DMS53 (cell line): ENCODE measurements around the gene ESF1.
"Not testable (repeated sequence)": the region's sequence is repeated elsewhere in the genome, so short reads cannot be mapped to it uniquely, and the experiment has no call there.

Experiments used
- DNase-seq: peaks from one replicate; lab custom pipeline; 2025; lab: John Stamatoyannopoulos, UW

Gene ESF1

DNA sequence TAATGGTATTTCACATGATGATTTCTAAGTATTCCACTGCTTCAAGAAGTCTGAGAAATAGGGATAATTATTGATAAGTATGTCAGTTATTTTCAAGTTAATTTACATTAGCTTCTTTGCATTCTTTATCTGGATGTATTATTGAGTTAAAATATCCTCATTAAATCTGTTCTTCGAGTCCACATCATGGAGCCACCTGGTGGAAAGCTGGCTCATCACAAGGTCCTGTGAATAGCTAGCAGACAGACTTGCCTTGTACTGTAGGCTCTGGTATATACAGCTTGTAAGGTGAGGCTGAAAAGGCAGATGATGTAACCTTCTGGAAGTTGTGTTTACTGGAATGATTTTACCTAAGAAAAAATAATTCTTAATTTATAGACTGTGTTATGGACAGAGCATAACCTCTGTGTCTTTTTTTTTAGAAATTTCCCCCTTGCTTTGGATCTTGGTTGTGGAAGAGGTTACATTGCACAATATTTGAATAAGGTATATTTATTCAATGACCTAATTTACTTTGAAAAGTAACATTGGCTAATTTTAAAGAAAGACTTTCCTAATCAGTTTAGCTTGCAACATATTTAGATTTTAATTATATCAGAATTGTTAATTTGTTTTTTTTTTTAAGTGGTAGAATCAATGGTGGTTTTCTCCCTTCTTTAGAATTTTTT is 3.6 kb upstream of the ESF1 start:
- DNase-seq, result peak; percentile 80

DNA sequence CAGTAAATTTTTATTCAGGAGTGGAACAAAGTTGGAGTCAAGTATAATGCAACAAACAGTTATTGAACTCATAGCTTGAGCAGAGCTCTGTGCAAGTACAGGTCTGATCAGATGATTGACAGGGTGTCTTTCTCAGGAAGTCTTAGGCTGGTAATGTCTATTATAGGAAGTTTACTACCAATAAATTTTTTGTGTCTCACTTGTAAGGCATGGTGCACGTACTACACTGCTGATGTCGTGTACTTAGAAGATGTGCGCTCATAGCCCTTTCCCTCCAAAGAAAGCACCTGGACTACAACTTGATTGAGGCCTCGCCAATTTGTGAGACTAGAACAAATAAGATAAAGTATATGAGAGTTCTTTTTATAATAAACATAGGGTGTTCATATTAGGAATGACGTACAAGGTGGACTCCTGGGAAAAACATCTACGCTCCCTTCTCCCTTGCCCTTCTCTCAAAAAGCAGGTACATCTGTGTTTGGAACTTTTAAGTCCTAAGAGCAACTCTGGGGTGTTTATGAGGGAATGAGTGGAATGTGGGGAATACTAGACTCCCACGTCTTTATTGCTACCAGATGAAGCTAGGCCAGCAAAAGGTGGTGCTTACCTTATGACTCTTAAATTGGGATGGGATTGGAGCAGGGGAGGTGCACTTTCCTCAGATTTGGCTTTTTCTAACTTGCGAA is 1.6 kb upstream of the ESF1 start:
- DNase-seq, result no peak

DNA sequence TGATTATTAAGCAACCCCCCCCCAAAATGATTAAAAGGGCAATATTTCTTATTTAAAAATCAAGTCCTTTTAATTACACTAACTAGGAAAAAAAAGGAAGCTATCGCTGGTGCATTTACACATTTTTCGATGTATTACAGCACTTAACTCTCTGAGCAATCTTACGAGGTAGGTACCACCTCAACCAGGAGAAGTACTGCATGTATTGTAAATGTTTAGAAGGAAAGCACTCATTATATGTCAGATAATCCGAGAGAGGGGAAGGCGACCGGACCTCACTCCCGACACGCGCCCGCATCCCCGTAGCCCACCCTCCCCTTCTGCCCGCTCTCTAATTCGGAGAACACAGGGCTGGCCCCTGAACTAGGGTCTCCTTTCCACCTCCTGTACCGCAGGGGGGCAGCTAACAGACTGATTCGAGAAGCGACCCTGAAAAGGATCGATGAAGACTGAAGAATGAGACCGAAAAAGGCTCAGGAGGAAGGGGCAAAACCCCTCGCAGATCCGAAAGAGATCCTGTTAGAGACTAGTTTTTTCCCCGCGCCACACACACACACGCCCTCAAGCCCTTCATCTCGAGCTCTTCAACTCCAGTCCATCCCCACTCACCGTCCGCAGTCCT is 337 bp downstream of the ESF1 start:
- DNase-seq, result no peak

DNA sequence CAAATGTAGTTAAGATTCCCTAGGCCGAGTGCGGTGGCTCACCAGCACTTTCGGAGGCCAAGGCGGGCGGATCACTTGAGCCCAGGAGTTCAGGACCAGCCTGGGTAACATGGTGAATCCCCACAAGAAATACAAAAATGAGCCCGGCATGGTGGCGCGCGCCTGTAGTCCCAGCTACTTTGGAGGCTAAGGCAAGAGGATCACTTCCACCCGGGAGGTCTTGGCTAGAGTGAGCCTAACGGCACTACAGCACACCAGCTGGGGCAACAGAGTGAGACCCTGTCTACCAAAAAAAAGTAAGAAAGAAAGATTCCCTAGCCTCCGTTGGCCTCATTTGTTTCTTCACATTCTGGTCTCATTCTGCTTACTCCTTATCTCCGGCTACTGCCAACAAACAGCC is 1.2 kb downstream of the ESF1 start:
- DNase-seq, result no peak

DNA sequence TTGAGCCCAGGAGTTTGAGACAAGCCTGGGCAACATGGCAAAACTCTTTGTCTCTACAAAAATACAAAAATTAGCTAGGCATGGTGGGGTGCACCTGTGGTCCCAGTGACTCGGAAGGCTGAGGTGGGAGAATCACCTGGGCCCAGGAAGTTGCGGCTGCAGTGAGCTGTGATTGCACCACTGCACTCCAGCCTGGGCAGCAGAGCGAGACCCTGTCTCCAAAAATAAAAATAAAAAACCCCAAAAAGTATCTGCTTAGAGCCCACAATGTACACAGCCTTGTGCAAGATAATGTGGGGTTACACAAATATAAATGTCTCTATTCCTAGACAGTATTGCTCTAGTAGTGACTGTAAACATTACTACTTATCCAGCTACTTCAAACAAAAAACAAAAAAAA is 5.9 kb downstream of the ESF1 start:
- DNase-seq, result no peak

DNA sequence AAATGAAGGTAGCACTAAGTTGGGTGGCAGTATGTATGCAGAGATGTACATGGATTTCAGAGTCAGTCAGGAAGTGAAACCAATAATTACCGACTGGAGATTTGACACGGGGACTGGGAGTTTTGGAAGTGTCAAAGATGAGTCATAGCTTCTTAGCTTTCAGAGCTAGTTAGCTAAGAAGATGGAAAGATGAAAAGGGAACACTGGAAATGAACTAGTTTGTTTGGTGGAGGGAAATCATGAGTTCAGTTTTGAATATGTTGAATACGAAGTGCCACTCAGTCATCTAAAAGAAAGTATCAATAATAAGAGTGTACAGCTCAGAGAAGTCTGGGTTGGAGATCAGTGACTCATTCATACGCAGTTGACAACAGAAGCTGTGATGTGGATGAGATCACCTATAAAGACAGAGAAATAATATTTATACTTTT is 7.5 kb downstream of the ESF1 start:
- DNase-seq, result peak; percentile 25

DNA sequence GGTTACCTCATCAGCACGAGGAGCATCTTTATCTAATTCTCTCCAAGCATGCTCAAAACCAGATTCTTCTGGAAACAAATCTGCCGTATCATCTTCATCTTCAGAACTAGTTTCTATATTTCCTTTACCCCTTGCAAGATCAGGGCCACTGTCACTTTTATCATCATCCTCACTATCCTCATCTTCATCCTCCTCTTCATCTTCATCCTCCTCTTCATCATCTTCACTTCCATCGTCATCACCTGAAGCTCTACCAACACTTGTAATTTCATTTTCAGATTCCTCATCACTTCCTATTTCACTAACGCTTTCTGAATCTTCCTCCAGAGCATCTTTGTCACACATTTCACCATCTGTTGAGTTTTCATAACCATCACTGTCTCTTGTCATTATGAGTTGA is 8.9 kb downstream of the ESF1 start:
- no peak for DNase-seq

DNA sequence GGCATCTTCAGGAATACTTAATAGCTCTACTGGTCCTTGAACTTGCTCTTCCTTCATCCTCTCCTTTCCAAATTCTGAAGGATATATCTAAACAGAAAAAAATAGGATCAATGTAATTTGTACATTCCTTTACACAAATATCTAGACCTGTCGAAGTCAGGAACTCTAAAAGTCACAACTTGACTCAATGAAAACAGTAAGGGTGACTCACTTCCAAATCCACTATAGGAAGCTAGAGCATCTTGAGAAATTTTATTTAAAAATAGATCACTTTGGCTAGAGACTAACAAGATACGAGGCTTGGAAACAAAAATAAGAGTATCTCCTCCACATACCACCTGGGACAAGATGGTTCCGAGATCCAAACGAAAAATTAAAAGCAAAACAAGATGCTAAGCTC is 12.2 kb downstream of the ESF1 start:
- DNase-seq, result no peak

DNA sequence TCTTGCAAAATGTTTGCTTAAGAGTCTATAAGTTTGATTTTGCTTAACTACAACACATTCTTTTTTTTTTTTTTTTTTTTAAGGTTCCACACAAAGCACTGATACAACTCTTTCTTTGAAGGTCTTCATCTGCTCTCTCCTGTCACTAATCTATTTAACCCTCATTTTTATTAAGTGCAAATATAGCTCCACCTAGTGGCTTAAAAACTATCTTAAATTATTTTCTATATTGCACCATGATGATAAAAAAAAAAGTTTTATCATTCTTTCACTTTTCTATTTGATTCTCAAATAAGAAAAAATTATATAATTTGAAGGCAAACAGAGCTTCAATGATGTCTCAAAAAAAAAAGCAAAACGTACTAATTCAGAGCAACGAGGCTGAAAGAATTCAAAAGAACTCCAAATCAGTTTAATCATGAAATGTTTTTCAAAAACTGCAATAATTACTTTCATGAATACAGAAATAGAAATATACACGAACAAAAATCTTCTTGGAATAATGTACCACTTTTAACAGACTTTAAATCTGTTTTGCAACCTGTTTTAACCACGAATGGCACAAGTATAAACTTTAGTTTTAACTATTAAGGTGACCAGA is 12.8 kb downstream of the ESF1 start:
- DNase-seq, result peak; percentile 67

DNA sequence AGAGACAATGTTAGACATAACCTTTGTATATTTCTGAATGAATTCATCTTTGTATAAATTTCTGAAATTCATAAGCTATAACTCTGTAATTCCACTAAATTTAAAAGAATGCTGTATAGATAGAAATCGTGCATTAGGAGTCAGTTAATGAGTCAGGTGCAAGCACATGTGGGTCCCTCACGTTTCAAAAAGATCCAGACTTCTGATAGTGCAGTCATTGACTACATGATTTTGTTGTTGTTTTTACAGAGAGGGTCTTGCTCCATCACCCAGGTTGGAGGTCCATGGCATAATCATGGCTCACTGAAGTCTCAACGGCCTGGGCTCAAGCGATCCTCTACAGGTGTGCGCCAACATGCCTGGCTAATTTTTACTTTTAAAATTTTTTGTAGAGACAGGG is 14.6 kb downstream of the ESF1 start:
- DNase-seq, result no peak

DNA sequence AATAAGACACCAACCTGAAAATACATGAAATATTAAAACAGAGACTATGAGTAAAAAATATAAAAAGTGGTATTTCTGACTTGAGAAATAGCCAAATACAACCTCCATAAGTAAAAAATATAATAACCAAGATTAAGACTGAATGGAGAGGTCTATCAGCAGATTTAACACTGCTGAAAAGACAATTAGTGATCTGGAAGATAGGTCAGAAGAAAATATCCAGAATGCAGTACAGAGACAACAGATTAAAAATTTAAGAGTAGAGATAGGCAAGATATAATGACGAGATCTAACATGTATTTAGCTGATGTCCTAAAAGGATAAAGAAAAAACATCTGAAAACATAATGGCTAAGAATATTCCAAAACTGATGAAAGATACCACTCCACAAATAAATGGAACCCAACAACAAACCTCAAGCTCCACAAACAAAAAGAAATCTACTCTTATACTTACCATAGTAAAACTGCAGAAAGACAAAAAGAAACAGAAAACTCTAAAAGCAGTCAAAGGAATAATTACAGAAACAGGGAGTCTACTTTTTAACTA is 18.8 kb downstream of the ESF1 start:
- DNase-seq, result no peak

DNA sequence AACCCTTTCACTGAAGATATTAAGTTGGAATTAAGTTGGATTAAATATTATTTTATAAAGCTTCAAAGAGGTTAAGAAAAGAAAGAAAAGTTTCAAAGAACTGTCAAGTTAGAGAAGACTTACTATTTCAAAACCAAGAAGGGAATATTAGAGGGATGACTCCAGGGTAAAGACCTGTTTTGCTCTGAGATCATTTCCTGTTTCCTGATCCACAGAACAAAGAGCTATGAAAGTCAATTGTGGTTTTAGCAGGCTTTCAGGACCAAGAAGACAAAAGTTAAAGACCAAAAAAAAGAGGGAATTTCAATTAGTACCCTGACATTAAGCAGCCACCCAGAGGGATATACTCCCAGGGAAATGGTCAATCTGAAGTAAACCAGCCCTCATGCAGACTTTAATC is 19.4 kb downstream of the ESF1 start:
- DNase-seq, result no peak

DNA sequence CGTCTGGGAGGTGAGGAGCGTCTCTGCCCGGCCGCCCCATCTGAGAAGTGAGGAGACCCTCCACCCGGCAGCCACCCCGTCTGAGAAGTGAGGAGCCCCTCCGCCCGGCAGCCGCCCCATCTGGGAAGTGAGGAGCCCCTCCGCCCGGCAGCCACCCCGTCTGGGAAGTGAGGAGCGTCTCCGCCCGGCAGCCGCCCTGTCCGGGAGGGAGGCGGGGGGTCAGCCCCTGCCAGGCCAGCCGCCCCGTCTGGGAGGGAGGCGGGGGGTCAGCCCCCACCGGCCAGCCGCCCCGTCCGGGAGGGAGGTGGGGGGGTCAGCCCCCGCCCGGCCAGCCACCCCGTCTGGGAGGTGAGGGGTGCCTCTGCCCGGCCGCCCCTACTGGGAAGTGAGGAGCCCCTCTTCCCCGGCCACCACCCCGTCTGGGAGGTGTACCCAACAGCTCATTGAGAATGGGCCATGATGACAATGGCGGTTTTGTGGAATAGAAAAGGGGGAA is 24.2 kb downstream of the ESF1 start:
- not testable (repeated sequence) for DNase-seq

DNA sequence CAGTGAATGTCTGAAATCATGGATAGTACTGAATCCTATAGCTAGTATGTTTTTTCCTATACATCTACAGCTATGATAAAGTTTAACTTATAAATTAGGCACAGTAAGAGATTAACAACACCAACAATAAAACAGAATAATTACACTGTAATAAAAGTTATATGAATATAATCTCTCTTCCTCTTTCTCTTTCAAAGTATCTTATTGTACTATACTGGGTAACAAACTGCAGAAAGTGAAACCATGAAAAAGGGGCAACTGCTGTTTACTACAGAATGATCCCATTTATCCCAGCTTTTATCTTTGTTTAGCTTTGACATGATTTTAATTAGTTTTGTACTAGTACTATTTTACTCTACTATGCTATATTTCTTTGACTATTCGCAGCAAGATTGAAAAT is 25.8 kb downstream of the ESF1 start:
- no peak for DNase-seq

DNA sequence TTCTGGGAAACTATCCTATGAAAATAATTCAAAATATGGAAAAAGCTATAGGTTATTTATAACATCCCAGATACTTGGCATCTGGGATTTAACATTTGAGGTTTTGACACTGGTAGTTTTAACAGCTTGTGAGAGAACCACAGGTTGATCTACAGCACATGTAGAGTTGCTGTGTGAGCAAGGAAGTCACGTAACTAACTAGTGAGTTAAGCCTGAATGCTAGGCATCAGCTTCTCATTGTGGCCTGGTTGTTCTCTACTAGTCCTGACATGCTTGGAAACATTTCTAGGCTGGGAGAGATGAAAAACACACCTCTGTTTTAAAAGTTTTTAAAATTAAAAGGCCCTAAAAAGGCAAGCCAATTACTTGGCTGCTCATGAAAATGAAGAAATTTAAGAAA is 28.2 kb downstream of the ESF1 start:
- DNase-seq, result no peak

DNA sequence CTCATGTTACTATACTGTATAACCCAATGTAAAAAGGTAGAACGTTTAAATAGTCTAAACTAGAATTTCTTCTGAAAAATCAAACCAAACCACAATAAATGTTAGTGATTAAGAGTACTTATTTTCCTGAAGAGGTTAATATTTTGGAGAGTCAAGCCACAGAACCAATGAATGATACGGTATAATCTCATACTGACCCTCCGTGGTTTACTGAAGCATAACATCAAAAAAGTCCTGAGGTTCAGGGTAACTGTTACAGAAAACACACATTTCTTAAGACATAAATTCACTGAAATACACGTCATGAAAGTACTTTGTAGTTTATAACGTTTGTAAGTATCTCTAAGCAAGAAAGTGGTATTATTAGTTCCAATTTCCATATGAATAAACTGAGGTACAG is 28.9 kb downstream of the ESF1 start:
- no peak for DNase-seq

DNA sequence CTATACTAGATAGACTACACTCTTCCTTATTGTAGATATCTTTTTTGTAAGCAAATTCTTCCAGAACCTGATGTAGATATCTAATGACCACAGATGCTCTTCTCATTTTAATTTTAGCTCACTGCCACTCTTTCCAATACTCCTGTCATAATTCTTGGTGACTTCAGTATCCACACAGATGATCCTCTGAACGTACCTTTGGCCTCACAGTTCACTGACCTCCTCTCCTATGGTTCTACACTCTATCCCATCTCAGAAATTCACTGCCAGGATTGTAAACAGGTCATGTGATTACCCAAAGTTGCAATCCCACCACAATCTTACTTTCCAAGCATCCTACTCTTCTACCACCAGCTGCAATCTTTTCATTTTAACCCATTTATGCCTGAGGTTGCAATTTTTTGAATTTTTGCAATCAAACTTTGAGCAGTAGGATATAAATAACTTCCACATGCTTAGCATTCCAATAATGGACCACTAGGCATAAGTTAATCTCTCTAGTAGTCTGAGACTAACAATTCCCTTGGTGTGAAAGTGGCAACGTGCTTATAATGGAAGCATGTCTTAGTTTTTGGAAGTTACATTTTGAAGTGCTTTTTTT is 31.2 kb downstream of the ESF1 start:
- DNase-seq, result no peak

DNA sequence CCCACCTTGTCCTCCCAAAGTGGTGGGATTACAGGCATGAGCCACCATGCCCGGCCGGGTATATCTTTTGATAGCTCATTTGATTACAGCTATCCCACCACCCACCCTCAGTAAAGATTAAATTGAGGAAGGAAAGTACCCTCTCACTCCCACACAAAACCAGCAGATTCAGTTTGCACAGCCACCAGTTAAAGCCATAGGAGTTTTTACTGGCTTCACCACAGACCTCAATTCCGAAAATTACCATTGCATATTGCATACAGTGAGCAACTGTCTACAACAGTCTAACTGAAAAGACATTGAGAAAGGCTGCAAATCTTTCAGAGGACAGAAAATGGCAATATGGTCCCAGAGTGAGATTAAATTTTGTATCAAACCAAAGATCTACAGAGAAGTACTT is 34.9 kb downstream of the ESF1 start:
- no peak for DNase-seq

DNA sequence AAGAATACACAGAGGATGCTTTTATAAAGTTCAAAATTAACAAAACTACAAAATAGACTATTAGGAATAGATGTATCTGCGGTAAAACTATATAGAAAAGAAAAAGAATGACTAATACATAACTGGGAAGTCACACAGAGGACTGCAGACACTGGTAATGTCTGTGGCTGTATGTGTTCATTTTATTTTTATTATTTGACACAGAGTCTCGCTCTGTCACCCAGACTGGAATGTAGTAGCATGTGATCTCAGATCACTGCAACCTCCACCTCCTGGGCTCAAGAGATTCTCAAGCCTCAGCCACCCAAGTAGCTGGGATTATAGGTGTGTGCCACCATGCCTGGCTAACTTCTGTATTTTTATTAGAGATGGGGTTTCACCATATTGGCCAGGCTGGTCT is 38.9 kb downstream of the ESF1 start:
- no peak for DNase-seq

DNA sequence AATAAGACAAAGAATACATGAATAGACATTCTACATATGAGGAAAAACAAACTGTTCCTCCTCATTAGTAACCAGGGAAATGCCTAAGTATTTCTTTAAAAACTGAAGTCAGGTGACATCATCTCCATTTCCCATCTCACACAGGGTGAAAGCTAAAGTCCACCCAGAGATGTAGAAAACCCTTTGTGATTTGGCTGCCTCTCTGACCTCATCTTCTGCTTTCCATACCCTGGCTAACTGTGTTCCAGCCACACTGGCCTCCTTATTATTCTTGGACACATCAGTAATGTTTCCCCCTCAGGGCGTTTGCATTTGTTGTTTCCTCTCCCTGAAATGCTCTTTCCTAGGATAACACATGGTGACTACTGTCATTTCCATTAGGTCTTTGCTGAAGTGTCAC is 40.4 kb downstream of the ESF1 start:
- no peak for DNase-seq

DNA sequence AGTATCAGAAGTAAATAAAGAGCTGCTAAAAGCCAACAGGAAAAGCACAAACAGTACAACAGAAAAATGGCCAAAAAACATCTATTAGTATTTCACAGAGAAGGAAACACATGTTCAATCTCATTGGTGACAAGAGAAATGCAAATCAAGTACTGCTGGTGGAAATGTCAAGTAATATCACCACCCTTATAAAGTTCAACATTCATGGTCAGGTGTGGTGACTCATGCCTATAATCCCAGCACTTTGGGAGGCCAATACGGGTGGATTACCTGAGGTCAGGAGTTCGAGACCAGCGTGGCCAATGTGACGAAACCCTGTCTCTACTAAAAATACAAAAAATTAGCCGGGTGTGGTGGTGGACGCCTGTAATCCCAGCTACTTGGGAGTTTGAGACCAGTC is 42.8 kb downstream of the ESF1 start:
- DNase-seq, result no peak
